GM18498 (cell line): Measurements from ENCODE around the gene SEMA5A.

Experiments used
- ATAC-seq: cut with Tn5 transposase; IDR thresholded peaks from one replicate; pipeline ENCODE4 v1.9.1; 2021; ENCODE audit warnings: mild to moderate bottlenecking, moderate library complexity; ENCODE audit not compliant: unreplicated experiment

The SEMA5A gene

GRCh38 chr5:9241479-9242305 lies 304.2 kb downstream of the SEMA5A start:
- ATAC-seq, result no peak

- no peak for ATAC-seq
Measured at GRCh38 chr5:9240431-9240830, 305.4 kb downstream of the SEMA5A start.

GRCh38 chr5:9239626-9240025 lies 306.2 kb downstream of the SEMA5A start:
- no peak for ATAC-seq

GRCh38 chr5:9239071-9239470 lies 306.8 kb downstream of the SEMA5A start:
- ATAC-seq, result no peak

- ATAC-seq, result no peak
Measured at GRCh38 chr5:9233712-9234111, 312.2 kb downstream of the SEMA5A start.

- no peak for ATAC-seq
Measured at GRCh38 chr5:9233035-9233434, 312.8 kb downstream of the SEMA5A start.

GRCh38 chr5:9231842-9232241 lies 314.0 kb downstream of the SEMA5A start:
- no peak for ATAC-seq

GRCh38 chr5:9230355-9230754 lies 315.5 kb downstream of the SEMA5A start:
- ATAC-seq, result no peak

- no peak for ATAC-seq
Measured at GRCh38 chr5:9226016-9226536, 319.8 kb downstream of the SEMA5A start.

- no peak for ATAC-seq
Measured at GRCh38 chr5:9222054-9222976, 323.6 kb downstream of the SEMA5A start.

GRCh38 chr5:9218358-9218757 lies 327.5 kb downstream of the SEMA5A start:
- no peak for ATAC-seq

- no peak for ATAC-seq
Measured at GRCh38 chr5:9212605-9213004, 333.3 kb downstream of the SEMA5A start.

- no peak for ATAC-seq
Measured at GRCh38 chr5:9209846-9210492, 335.9 kb downstream of the SEMA5A start.

- peak; percentile 67 for ATAC-seq
Measured at GRCh38 chr5:9207817-9208418, 338.0 kb downstream of the SEMA5A start.

GRCh38 chr5:9202636-9203035 lies 343.2 kb downstream of the SEMA5A start:
- ATAC-seq, result no peak

GRCh38 chr5:9201761-9202160 lies 344.1 kb downstream of the SEMA5A start:
- no peak for ATAC-seq

- no peak for ATAC-seq
Measured at GRCh38 chr5:9201011-9201410, 344.9 kb downstream of the SEMA5A start.

- ATAC-seq, result no peak
Measured at GRCh38 chr5:9198394-9198793, 347.5 kb downstream of the SEMA5A start.

- ATAC-seq, result peak; percentile 96
Measured at GRCh38 chr5:9197881-9198260, 348.0 kb downstream of the SEMA5A start.

- no peak for ATAC-seq
Measured at GRCh38 chr5:9196403-9197227, 349.3 kb downstream of the SEMA5A start.
